Caco-2 (cell line): Measurements from ENCODE around the gene SQOR. TPM values are rescaled to one million over a fixed set of nuclear protein-coding genes. Genes with fewer than 3 reads are reported as not detected.

Experiments used
- BruUV-seq: library from RNA; stranded (reverse); fragments of 400-500 nt; replicated peaks from 2 replicates; lab custom pipeline; 2021; lab: Mats Ljungman, UMichigan
- CTCF ChIA-PET: fragments of 300-600 bp; sonication (Branson Sonifier 250); formaldehyde crosslinking; loops from one replicate; lab custom pipeline; 2022; ENCODE audit warnings: antibody characterized with exemption; lab: Charles Lee
- POLR2A ChIA-PET: fragments of 300-600 bp; sonication (Branson Sonifier 250); formaldehyde crosslinking; loops from one replicate; lab custom pipeline; 2022; ENCODE audit warnings: antibody characterized with exemption; lab: Charles Lee
- DNase-seq, 2 experiments: peaks; one replicate each; pipeline versions ENCODE4 v3.0.0 to v3.0.0-alpha.2; 2020 to 2022
- H3K27me3 ChIP-seq: replicated peaks from 2 replicates; pipeline ENCODE4 v1.6.0; 2011; ENCODE audit warnings: low read length; ENCODE audit not compliant: control insufficient read depth, insufficient read depth
- H3K36me3 ChIP-seq: 2 replicates; pipeline ENCODE4 v1.5.1; 2011; ENCODE audit warnings: low read length; ENCODE audit not compliant: control insufficient read depth, insufficient read depth
- H3K4me1 ChIP-seq: fragments of 250-450 bp; sonication (Bioruptor Pico); 2 replicates; pipeline ENCODE4 v1.5.1; 2020; ENCODE audit warnings: mild to moderate bottlenecking
- H3K4me3 ChIP-seq: 2 replicates; pipeline ENCODE4 v1.5.1; 2011; ENCODE audit warnings: low read depth, mild to moderate bottlenecking, control low read depth, low read length
- H3K9me3 ChIP-seq: fragments of 250-450 bp; sonication (Bioruptor Pico); 2 replicates; pipeline ENCODE4 v1.5.1; 2020; ENCODE audit warnings: mild to moderate bottlenecking, moderate library complexity
- H3K27ac Mint-ChIP-seq: one replicate; pipeline ENCODE4 v1.8.0; 2022; ENCODE audit warnings: mixed read lengths; ENCODE audit not compliant: unreplicated experiment
- H3K27me3 Mint-ChIP-seq: one replicate; pipeline ENCODE4 v1.8.0; 2022; ENCODE audit warnings: mixed read lengths; ENCODE audit not compliant: insufficient read depth, unreplicated experiment
- H3K36me3 Mint-ChIP-seq: one replicate; pipeline ENCODE4 v1.8.0; 2022; ENCODE audit warnings: mild to moderate bottlenecking, mixed read lengths; ENCODE audit not compliant: insufficient read depth, unreplicated experiment
- H3K4me1 Mint-ChIP-seq: one replicate; pipeline ENCODE4 v1.8.0; 2022; ENCODE audit warnings: low read depth, mixed read lengths; ENCODE audit not compliant: unreplicated experiment
- H3K4me3 Mint-ChIP-seq: one replicate; pipeline ENCODE4 v1.8.0; 2022; ENCODE audit warnings: mild to moderate bottlenecking, moderate library complexity, mixed read lengths; ENCODE audit not compliant: unreplicated experiment
- H3K9me3 Mint-ChIP-seq: one replicate; pipeline ENCODE4 v1.8.0; 2022; ENCODE audit warnings: mixed read lengths; ENCODE audit not compliant: unreplicated experiment
- intact Hi-C: fragments of 100-400 bp; cut with micrococcal nuclease; formaldehyde crosslinking; loops from one replicate; pipeline ENCODE4 v1.10.0; 2022; ENCODE audit not compliant: unreplicated experiment
- total RNA-seq: library from RNA; stranded (reverse); gene quantifications from 2 replicates; pipeline ENCODE4 v1.2.3, GENCODE V29; 2022
- TF ChIP-seq, protein P1 (sequence below), 2 experiments: fragments of 200-600 bp in 1 of 2; IDR thresholded peaks; 1 replicate in 1 of 2; 2 replicates in 1 of 2; pipeline versions ENCODE4 v1.5.1 to v1.8.0; 2011 to 2022; ENCODE audit warnings: antibody characterized with exemption in 1 of 2, control low read depth in 1 of 2, inconsistent platforms in 1 of 2, low read depth in 1 of 2, low read length in 1 of 2, mild to moderate bottlenecking in 1 of 2, moderate library complexity in 1 of 2; ENCODE audit not compliant: insufficient read depth in 1 of 2, severe bottlenecking in 1 of 2, unreplicated experiment in 1 of 2

SQOR gene
- total RNA-seq, 1 experiment from 2014 or later = 5.0 TPM

DNA sequence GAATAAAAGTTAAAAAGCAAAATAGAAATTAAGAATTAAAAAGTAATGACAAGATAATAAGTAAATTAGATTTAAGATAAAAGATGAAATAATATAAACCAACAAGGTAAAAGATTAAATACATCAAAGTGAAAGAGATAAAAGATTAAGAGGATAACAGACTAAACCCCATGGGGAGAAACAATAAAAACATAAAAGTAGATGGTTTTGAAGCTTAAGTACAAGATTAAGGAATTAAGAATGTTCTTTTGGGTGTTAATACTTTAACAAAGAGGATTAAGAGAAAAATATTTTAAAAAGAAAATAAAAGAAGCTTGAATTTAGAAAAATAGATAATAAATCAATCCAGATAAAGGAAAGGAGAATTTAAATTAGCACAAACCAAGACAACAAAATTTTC, 85.4 kb downstream of the SQOR start:
- TF ChIP-seq, protein P1, sequence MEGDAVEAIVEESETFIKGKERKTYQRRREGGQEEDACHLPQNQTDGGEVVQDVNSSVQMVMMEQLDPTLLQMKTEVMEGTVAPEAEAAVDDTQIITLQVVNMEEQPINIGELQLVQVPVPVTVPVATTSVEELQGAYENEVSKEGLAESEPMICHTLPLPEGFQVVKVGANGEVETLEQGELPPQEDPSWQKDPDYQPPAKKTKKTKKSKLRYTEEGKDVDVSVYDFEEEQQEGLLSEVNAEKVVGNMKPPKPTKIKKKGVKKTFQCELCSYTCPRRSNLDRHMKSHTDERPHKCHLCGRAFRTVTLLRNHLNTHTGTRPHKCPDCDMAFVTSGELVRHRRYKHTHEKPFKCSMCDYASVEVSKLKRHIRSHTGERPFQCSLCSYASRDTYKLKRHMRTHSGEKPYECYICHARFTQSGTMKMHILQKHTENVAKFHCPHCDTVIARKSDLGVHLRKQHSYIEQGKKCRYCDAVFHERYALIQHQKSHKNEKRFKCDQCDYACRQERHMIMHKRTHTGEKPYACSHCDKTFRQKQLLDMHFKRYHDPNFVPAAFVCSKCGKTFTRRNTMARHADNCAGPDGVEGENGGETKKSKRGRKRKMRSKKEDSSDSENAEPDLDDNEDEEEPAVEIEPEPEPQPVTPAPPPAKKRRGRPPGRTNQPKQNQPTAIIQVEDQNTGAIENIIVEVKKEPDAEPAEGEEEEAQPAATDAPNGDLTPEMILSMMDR (IDR thresholded peaks at IDR 0.05; ENCODE audit: insufficient read depth in 1 of 2, low read depth in 1 of 2, low read length in 1 of 2, severe bottlenecking in 1 of 2, unreplicated experiment in 1 of 2) = no peak
- CTCF ChIA-PET = interaction anchor here (0.6 kb wide), 1 partner anchor 122 kb away, joined by 3 read pairs; no protein-coding TSS in a partner anchor
- Histone ChIP-seq H3K4me1 (no peaks in the 10 kb centered on the region), H3K36me3 (no peaks in the 10 kb centered on the region), H3K9me3 (no peaks in the 10 kb centered on the region), H3K4me3 (no peak overlapping the region), H3K27me3 (no peaks in the 10 kb centered on the region)
- no peak for DNase-seq
- BruUV-seq = no TSS peak
- intact Hi-C loops = no loop called here
- Mint-ChIP-seq H3K27ac (no peak overlapping the region), H3K4me3 (no peak overlapping the region), H3K4me1 (peaks cover 8% of the 10 kb centered on the region), H3K9me3 (peaks cover 11% of the 10 kb centered on the region), H3K36me3 (no peaks in the 10 kb centered on the region), H3K27me3 (no peaks in the 10 kb centered on the region)
- POLR2A ChIA-PET = no interaction called here

DNA sequence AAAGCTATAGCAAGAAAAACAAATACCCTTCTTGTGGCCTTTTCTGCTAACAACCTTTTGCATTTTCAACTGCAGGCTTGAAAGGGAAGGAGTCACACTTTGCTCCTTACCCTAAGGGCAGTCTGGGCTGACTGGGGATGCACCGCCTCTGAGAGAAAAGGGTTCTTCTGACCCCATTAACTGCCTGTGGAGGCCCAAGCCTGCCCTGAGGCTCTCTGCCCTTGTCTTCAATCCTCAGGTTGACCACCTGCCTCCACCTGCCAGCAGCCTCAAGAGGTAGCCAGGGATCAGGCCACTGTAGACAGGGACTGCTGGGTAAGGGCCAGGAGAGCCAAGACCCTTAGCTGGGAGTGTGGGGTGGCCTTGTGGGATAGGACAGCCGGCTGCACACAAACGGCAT, 93.8 kb downstream of the SQOR start:
- no peaks in the 10 kb centered on the region for H3K4me1 ChIP-seq
- H3K4me3 ChIP-seq = no peak overlapping the region
- no peaks in the 10 kb centered on the region for H3K9me3 Mint-ChIP-seq
- H3K9me3 ChIP-seq = no peaks in the 10 kb centered on the region
- H3K27me3 Mint-ChIP-seq = peaks cover 9% of the 10 kb centered on the region
- ChIA-PET CTCF (no interaction called here), POLR2A (no interaction called here)
- intact Hi-C loops = no loop called here
- no peaks in the 10 kb centered on the region for H3K4me1 Mint-ChIP-seq
- H3K36me3 Mint-ChIP-seq = no peaks in the 10 kb centered on the region
- no peak overlapping the region for H3K27ac Mint-ChIP-seq
- DNase-seq = no peak
- TF ChIP-seq, protein P1 (IDR thresholded peaks at IDR 0.05; ENCODE audit: insufficient read depth in 1 of 2, low read depth in 1 of 2, low read length in 1 of 2, severe bottlenecking in 1 of 2, unreplicated experiment in 1 of 2) = no peak
- H3K27me3 ChIP-seq = no peaks in the 10 kb centered on the region; the same call in 1 of the 2 replicates
- H3K4me3 Mint-ChIP-seq = no peak overlapping the region
- no TSS peak for BruUV-seq
- no peaks in the 10 kb centered on the region for H3K36me3 ChIP-seq

DNA sequence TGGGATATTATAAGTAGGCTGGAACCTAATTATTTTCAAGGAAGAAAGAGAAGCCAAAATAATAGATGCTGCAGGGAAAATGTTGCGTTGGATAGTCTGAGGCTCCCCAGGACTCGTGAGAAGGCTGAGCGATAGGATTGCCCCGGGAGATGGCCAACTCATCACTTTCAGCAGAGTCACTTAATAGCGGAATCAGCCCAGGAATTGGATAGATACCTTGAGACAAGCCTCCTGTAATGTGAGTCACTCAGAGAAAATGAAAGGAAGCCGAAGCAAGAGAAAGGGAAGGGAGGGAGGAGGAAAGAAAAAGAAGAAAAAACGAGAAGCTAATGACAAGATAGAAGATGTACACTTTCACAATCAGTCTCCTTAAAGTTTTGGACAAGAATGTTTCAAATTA, 94.3 kb downstream of the SQOR start:
- CTCF ChIA-PET = no interaction called here
- Mint-ChIP-seq H3K27me3 (peaks cover 9% of the 10 kb centered on the region), H3K4me3 (no peak overlapping the region)

More for the DNA sequence above, 94.3 kb downstream of the SQOR start:
- no peaks in the 10 kb centered on the region; the same call in 1 of the 2 replicates for H3K27me3 ChIP-seq
- Mint-ChIP-seq H3K36me3 (no peaks in the 10 kb centered on the region), H3K27ac (no peak overlapping the region), H3K9me3 (no peaks in the 10 kb centered on the region), H3K4me1 (no peaks in the 10 kb centered on the region)
- DNase-seq = no peak
- H3K4me1 ChIP-seq = no peaks in the 10 kb centered on the region
- H3K36me3 ChIP-seq = no peaks in the 10 kb centered on the region
- no peaks in the 10 kb centered on the region for H3K9me3 ChIP-seq
- intact Hi-C loops = no loop called here
- no peak overlapping the region for H3K4me3 ChIP-seq
- no TSS peak for BruUV-seq
- TF ChIP-seq, protein P1 (IDR thresholded peaks at IDR 0.05; ENCODE audit: insufficient read depth in 1 of 2, low read depth in 1 of 2, low read length in 1 of 2, severe bottlenecking in 1 of 2, unreplicated experiment in 1 of 2) = no peak
- POLR2A ChIA-PET = no interaction called here
